Ovary (tissue), 3 donors: ENCODE results near the gene SLC25A33.

Experiments
- CTCF ChIP-seq, 3 donors: fragments of 450-650 bp in 2 of 3; fragments of 200-600 bp in 1 of 3; IDR thresholded peaks; one replicate each; pipeline versions ENCODE4 v1.5.1 to v1.8.0; 2016 to 2022; ENCODE audit warnings: antibody characterized with exemption in 3 of 3, mild to moderate bottlenecking in 1 of 3
- EP300 ChIP-seq: sonication (generic); formaldehyde crosslinking; IDR thresholded peaks from one replicate; pipeline ENCODE4 v1.6.1; 2017; ENCODE audit warnings: antibody characterized with exemption
- POLR2A ChIP-seq: fragments of 450-650 bp; IDR thresholded peaks from one replicate; pipeline ENCODE4 v1.6.1; 2017; ENCODE audit warnings: antibody characterized with exemption, mild to moderate bottlenecking, moderate library complexity
- donor health status: DM: no; HTN: no; CAD: no.

DNA sequence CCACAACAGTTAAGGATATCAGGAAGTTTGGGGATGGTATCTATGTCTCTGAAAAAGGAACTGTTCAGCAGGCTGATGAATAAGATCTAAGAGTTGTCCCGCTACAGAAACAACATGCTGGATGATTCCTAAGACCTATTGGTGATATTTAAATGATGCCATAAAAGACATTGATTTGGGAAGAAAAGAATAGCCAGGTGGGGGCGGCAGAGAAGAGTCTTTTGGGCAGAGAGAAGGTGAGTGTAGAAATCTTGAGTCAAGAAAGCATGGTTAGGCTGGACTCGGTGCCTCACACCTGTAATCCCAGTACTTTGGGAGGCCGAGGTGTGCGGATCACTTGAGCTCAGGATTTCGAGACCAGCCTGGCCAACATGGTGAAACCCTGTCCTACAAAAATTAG is 37.6 kb downstream of the SLC25A33 start:
- TF ChIP-seq CTCF (IDR thresholded peaks at IDR 0.05) (no peak), EP300 (no peak), POLR2A (no peak)
